ENCODE results near the gene SOD2. TPM values are rescaled to one million over a fixed set of nuclear protein-coding genes. Genes with fewer than 3 reads are reported as not detected.

Gene SOD2
- total RNA-seq, 1 experiment from 2014 or later: 98.6 TPM

GRCh38 chr6:159646733-159647132, 46.3 kb downstream of the SOD2 start:
- no peaks in the 10 kb centered on the region for H3K79me2 ChIP-seq (ENCODE audit: insufficient read depth, low read length)
- CTCF ChIA-PET: interaction anchor here (1.0 to 3.8 kb wide), 4 partner anchors 8 to 394 kb away, joined by 3 to 23 read pairs (median 4); no protein-coding TSS in a partner anchor

More at GRCh38 chr6:159646733-159647132, 46.3 kb downstream of the SOD2 start:
- no peaks in the 10 kb centered on the region for H3K9me3 ChIP-seq (ENCODE audit: control insufficient read depth in 1 of 2, insufficient read depth in 1 of 2, low read depth in 1 of 2, low read length in 2 of 2)
- peaks cover 10 to 11% of the 10 kb centered on the region in 2 experiments for H3K4me1 ChIP-seq (ENCODE audit: control insufficient read depth in 1 of 2, insufficient read depth in 2 of 2, low read length in 2 of 2)
- DNase-seq (ENCODE audit: low read depth, low spot score) (no peak), ATAC-seq (no peak)
- POLR2A ChIA-PET: interaction anchor here (1.2 kb wide), 1 partner anchor 14 kb away, joined by 3 read pairs; no protein-coding TSS in a partner anchor
- RAD21 ChIA-PET (ENCODE audit: low non-redundant PET in 1 of 2, low total read pairs in 2 of 2, uncharacterized antibody in 2 of 2, unreplicated experiment in 2 of 2): no interaction called here
- no peak for TF ChIP-seq MAX (IDR thresholded peaks at IDR 0.05)
- TF ChIP-seq POLR2AphosphoS5 (IDR thresholded peaks at IDR 0.05; ENCODE audit: low read depth, low read length): no peak
- TF ChIP-seq YY1 (IDR thresholded peaks at IDR 0.05; ENCODE audit: extremely low read depth, insufficient replicate concordance, low read depth, low read length): no peak
- TF ChIP-seq SP1 (IDR thresholded peaks at IDR 0.05; ENCODE audit: low read depth): no peak
- no peak for TF ChIP-seq ZNF274 (IDR thresholded peaks at IDR 0.05; ENCODE audit: low read depth, low read length)
- TF ChIP-seq SRF (IDR thresholded peaks at IDR 0.05; ENCODE audit: low read depth): no peak
- TF ChIP-seq ZFX (IDR thresholded peaks at IDR 0.05): no peak
- no peak for TF ChIP-seq CBX3 (IDR thresholded peaks at IDR 0.05; ENCODE audit: low read depth)
- TF ChIP-seq FOSL1 (IDR thresholded peaks at IDR 0.05; ENCODE audit: low read depth): no peak
- TF ChIP-seq EZH2 (IDR thresholded peaks at IDR 0.05): no peak
- no peak for TF ChIP-seq ATF3 (IDR thresholded peaks at IDR 0.05)
- TF ChIP-seq CEBPB (IDR thresholded peaks at IDR 0.05; ENCODE audit: low read depth): no peak
- no peak for TF ChIP-seq EGR1 (IDR thresholded peaks at IDR 0.05; ENCODE audit: low read depth)
- no peak for TF ChIP-seq TCF7L2 (IDR thresholded peaks at IDR 0.05; ENCODE audit: borderline replicate concordance, extremely low read depth, insufficient read depth, insufficient read length)
- TF ChIP-seq ELF1 (IDR thresholded peaks at IDR 0.05; ENCODE audit: borderline replicate concordance, low read depth): no peak
- TF ChIP-seq CTCF (IDR thresholded peaks at IDR 0.05 in 2 of 3, conservative IDR thresholded peaks at IDR 0.05 in 1 of 3; ENCODE audit: borderline replicate concordance in 1 of 3, insufficient read depth in 1 of 3, low read depth in 2 of 3, low read length in 2 of 3): no peak
- TF ChIP-seq ZBTB33 (IDR thresholded peaks at IDR 0.05; ENCODE audit: extremely low read depth, insufficient replicate concordance, low read length): no peak
- no peak overlapping the region for H3K9ac ChIP-seq (ENCODE audit: low read length)
- no peak overlapping the region for H3K4me2 ChIP-seq (ENCODE audit: low read length)
- H4K20me1 ChIP-seq (ENCODE audit: insufficient read depth): no peaks in the 10 kb centered on the region
- no peak overlapping the region for H2AFZ ChIP-seq (ENCODE audit: low read depth, low read length, poor library complexity, severe bottlenecking)
- H3K36me3 ChIP-seq (ENCODE audit: control insufficient read depth in 1 of 2, insufficient read depth in 2 of 2, low read length in 2 of 2): no peaks in the 10 kb centered on the region
- H3K27ac ChIP-seq (ENCODE audit: low read depth, low read length): no peak overlapping the region
- H3K4me3 ChIP-seq (replicated peaks in 1 of 2; ENCODE audit: low read depth in 1 of 2, low read length in 2 of 2): no peak overlapping the region
- no peaks in the 10 kb centered on the region for H3K27me3 ChIP-seq (ENCODE audit: insufficient read depth, low read length)
- H3K9me2 ChIP-seq (ENCODE audit: insufficient read depth): no peaks in the 10 kb centered on the region
- intact Hi-C loops (cut with micrococcal nuclease): no loop called here
- no TSS peak for BruUV-seq (replicated peaks)
